HG03025 (cell line): ENCODE measurements around the gene RSPH1.

Experiments
- ATAC-seq: cut with Tn5 transposase; IDR thresholded peaks from one replicate; pipeline ENCODE4 v1.9.1; 2021; ENCODE audit warnings: mild to moderate bottlenecking, moderate library complexity; ENCODE audit not compliant: unreplicated experiment, low FRiP score

Gene RSPH1

DNA sequence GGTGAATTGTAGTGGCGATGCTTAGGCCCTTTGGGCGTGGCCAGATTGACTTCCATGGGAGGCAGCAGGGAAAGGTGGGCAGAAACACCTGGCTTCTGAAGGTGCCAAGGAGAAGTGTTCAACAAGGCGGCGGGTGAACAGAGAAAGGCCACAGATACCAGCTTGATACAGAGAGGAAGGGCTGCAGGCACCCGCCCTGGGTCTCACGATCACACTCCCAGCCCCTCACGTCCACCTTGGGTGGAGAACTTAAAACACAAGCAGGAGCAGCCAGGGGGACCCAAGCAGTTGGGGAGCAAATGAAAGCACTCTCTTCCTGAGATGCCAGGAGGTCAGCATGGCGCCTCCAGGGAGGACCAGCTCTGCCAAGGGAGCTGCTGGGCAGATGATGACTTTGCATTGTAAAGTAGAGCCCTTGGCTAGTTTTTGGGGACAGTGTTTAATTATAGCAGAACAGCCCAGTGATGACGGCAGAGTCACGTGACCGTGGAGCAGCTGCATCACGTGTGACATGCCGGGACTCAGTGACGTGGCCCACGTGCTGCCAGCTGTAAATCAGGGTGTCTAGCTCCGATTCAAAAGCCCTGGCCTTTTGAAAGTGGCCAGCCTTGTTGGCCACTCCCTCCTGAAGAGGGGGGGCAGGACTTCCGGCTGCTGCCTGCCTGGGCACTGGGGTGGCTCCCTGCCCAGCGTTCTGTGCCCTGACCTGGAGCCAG, 36.6 kb upstream of the RSPH1 start:
- no peak for ATAC-seq

DNA sequence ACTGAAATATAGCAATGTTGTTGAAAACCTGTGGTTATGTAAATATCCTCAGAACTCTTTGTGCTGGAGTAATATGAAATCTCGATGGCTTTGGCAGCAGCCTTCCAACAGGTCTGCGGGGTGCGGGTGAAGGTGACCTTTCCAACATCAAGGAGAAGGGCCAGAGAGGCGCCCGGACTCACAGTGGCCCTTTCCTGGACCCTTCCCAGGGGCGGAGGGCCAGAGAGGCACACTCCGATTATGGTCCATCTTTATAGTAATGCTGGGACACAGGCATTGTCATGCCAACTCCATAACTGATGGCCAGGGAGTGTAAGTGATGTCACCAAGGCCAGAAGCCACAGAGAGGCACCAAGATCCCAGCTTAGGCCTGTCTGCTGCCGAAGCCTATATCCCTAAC, 35.7 kb upstream of the RSPH1 start:
- ATAC-seq: no peak

DNA sequence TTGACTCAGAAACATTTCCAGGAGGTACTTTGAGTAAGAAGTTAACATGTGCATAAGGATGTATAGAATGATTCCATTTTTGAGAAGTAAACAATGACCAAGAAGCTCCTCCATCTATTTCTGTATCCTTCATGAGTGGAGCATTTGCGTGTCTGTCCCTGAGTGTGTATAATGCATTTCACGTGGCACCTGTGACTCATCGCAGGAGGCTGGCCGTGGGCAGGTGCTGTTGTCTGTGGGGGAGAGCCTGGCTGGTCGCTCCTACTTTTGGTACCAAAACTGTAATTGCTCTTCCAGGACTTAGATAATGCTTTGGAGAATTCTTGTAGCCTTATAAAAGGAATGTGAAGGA, 34.1 kb upstream of the RSPH1 start:
- no peak for ATAC-seq

DNA sequence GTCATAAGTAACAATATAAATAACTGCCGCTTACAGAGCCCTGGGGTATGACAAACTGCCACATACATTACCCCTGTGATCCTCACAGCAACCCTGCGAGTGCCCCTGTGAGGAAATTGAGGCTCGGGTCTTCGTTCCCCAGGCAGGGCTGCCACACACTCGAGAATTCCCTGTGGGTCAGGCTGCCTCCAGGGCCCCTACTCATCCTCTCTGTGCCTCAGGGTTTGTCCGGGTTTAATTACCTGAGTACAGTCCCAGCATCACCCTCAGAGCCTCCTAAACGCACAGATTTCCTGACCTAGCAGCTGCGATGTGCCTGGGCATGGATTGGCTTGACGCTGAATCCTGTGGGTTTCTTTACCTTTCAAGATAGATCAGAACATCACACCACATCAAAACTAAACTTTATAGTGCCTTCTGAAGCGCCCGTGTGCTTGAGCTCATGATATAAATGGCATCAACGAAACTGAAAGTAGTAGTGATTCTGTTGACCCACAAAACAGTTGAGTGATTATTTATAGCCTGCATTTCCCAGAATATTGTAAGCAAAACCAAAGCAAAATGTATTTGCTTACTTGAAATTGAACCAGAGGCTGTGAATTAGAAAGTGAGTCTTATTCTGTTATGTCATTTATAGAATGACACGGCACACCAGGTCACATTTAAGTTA, 31.6 kb upstream of the RSPH1 start:
- ATAC-seq: no peak

DNA sequence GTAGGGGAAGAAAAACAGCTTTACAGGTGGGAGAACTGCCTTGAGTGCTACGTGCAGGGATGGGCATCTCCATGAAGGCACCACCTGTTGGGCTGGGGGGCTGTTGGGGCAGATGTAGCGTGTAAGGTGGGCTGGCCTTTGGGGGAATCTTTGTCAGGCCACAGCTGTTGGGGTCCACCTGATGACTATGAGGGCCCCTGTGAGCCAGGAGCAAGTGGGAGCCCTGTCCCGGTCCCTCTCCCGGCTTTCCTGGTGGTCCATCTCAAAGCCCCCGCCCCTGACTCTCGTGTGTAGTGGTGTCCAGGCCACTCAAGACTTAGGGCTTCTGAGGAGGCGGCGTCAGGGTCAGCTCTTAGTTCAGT, 31.1 kb upstream of the RSPH1 start:
- no peak for ATAC-seq

DNA sequence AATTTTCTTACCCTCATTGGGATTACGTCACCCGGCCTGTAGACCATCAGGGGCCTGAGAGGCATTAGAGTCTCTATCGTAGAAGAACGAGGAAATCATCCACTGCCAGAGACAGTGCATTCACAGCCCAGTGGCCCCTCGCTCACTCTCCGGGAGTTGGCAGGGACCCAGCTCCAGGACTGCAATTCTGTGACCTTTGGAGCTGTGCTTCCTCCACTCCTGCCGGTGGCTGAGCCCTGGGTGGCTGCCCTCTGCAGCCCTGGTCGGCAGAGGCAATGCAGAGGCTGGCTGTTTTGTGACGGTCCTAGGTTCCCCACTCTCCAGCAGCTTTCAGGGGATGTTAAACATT, 30.3 kb upstream of the RSPH1 start:
- ATAC-seq: no peak

DNA sequence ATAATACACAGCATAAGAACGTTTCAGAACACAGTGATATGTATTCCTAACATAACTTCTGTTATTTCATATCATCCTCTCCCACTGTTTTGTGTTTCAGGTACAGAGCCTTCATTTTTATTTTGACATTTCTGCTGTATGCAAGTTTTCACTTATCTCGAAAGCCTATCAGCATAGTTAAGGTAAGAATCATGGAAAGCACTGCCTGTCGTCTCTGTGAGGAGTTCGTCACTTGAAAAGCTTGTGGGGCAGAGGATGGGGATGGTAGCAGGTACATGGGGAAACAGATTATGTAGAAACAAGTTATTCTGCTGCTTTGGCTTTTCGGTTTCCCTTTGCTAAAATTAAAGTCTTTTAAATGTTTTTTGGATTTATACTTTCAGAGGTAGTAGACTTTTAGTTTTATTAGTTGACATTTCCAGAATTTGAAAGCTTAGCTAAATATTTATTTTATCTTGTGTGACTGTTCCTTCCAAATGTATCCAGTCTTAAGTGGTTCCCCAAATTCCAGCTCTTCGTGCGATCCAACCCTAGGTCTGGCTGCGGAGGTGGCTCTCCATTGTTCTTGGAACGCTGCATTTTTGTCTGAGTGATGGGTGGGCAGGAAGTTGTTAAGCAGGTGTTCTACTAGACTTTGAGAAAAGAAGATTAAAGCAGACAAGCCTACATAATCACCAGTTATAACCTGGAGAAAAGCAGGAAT, 29.8 kb upstream of the RSPH1 start:
- no peak for ATAC-seq

DNA sequence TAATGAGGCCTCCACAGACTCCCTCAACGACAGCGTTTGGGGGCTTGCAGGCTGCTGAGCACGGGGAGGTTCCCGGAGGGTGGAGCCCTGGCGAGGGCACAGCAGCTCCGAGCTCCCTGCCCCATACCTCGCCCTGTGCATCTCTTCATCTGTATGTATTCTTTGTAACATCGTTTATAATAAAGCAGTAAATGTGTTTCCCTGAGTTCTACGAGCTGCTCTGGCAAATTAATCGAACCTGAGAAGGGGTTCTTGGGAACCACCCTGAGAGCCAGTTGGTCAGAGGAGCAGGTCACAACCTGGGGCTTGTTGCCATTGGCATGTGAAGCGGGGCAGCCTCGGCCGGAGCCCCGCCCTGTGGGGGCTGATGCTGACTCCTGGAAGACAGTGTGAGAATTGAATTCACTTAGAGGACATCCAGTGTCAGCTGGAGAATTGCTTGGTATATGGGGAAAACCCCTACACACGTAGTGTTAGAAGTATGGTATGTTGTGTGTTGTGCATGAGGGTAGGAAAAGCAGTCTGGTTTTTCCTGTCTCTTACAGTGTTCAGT, 29.1 kb upstream of the RSPH1 start:
- ATAC-seq: no peak

DNA sequence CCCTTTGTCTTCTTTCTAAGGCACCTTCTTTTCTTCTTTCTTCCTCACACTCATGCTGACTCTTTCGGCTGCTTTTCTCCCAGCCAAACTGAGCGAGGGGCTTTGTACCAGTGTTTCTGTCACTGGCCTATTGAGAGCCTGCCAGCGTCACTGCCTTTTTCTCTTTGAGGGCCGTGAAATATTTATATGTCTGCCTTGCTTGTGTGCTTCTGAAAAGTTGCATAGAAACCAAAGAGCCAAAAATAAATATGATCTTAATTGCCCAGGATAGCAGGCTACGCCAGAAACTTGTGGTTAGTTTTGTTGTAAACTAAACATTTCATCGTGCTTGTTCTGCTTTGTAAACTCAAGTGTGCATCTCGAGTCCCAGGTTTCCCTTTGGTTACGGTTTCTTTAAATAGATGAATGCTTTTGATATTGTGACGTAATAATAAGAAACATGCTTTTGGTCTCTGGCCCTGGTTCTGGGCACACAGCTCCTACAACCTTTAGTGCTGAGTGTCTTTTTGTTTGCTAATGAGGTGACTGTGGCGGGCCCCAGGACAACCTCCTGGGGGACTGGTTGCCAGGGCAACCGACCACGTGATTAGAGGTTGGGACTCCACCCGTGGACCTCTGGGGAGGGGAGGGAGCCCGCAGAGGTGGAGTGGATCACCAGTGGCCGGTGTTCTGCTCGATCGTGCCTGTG, 28.5 kb upstream of the RSPH1 start:
- peak; percentile 53 for ATAC-seq

DNA sequence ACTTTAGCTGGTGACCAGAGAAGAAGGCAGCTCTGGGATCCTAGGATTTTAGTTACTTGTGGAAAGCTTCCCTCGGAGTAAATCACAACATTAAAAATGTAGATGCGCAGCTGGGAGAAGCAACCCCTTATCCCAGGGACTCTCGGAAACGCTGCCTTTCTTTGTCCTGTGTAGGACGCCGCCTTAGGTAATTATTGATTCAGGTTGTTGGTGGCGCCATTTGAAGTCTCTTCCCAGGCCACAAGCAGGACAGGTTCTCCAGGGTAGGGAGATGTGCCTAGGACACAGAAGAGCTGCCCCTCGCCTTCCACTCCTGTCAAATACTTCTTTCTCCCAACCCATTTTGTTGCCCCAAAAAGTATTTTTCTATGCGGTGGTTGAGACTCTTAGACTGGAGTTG, 27.9 kb upstream of the RSPH1 start:
- no peak for ATAC-seq

DNA sequence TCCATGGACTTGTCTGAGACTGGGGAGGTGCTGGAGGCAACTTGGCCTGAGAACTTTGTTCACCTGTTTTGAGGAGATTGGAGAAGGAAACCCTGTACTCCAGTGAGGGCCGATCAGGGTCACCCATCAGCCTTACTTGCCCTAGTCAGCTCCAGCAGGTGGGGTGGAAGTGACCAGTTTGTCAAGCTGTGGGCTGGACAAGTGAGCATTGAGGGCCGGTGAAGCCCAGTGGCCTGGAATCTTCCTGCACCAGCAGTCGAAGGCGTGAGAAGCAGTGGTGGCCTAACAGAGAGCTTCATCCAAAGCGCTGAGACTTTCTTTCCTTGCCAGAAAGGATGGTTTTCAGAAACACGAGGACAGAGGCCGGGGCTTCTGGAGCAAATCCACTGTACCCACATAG, 27.2 kb upstream of the RSPH1 start:
- no peak for ATAC-seq

DNA sequence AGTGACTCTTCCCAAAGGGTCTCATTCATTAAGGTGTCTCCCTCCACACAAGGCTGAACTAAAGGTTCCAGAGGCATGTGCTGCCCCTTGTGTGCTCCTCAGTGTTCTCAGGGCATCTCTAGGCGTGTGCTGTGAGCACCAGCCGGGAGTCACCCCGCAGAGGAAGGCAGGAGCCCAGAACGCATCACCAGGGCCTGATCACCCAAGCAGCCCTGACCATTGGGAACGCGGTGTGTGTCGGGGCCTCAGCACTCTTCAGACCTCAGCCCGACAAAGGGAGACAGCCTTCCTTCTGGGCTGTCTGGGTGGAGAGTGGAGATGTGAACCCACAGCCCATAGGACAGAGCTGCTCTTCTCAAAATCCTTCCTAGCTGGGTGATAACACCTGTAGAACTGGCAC, 26.7 kb upstream of the RSPH1 start:
- ATAC-seq: no peak

DNA sequence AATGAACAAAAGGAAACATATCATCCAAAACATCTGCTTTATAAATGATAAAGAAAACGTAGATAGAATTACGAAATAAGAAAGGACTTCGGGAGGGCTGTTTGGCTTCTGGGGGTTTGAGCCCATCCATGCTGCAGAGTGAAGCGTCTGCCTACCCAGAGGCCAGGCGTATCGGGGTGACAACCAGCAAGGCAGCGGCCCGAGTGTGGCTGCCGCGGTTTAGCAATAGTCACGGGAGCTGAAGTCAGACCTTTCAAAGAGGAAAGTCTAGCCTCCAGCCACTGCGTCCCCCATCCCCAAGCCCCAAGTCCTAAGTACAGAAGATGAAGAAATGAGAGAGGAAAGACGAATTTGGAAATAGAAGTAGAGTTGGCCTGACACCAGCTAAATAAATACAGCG, 26.2 kb upstream of the RSPH1 start:
- no peak for ATAC-seq

DNA sequence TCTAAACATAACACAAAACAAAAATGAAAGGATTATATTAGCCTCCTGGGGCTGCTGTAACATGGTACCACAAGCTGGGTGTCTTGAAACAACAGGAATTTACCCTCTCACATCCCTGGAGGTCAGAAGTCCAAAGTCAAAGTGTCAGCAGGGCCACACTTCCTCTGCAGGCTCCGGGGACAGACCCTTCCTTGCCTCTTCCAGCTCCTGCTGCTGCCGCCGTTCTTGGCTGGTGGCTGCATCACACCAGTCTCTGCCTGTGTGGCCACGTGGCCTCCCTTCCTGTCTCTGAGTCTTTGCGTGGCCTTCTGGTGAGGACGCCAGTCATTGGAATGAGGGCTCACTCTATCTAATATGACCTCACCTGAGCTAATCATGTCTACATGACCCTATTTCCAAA, 25.8 kb upstream of the RSPH1 start:
- no peak for ATAC-seq

DNA sequence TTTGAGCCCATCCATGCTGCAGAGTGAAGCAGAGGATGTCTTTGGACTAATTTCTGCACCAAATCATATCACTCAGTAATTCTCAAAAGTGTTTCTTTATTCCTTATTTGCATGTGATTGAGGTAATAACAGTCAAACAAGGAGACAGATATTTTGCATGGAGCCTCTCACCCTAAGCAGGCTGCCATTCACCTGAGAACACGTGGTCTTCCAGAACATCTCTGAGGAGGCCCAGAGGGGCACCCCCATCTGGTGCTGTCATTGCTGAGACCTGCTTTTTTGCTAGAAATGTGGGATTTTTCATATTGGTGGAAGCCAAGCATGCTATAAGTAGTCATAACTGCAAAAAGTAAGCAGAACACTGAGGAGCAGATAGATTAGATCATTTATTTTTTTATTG, 25.4 kb upstream of the RSPH1 start:
- ATAC-seq: no peak

DNA sequence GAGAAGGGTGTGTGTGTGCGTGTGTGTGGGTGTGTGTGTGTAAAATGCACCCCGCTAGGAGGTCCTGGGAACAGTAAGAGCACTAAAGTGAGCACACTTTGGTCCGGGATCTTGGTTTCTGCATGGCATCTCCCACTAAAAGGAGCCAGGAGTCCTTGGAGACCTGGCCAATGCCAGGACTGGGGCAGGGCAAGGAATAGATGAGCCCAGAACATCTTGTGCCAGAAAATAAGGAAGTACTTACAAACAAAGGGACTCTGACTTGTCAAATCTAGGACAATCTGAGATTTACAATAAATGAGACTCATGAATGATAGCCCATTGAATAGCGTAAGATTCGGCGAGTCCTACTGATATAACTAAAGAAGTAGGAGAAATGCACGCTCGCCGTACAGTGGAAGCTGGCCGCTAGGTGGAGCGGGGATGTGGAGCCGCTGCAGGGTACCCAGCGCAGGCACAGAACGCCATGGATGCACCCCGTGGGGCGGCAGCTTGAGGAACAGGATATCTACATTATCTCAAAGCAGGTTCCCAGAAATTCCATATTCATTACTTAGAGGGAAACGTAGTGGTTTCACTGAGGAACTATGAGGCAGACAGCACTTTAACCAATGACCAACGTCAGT, 24.7 kb upstream of the RSPH1 start:
- no peak for ATAC-seq

DNA sequence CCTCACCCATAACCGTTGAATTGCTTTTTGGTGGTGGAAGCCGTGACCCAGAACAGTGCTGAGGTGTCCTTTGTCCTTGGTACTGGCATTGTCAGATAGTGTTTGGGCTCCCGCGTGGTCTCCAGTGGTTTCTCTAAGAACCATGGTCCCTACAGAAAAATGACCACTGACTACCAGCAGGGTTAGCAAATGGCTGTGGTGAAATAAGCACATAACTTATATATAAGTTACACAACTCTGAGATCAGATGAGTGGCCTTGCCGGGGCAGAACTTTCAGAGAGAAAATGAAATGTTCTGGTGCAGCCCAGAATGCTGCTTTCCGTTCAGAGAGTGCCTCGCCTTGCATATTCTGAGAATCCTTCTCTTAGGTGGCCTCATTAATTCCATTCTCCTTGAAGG, 22.6 kb upstream of the RSPH1 start:
- no peak for ATAC-seq

DNA sequence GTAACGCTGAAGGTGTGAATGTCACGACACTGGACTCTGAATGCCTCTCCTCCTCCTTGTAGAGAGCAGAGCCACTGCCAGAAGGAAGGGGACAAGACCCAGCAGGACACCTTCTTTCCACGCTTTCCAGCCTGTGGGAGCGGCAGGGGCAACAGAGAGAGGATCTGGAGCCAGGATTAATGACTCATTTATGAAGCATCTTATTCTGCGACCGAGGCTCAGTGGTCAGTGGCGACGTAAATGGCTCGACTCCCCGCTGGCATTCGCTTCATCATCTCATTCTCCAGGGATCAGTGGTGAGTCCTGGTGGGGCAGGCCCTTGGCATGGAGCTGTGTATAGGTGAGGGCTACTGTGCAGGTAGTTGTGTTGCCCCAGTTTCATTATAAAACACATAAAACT, 22.2 kb upstream of the RSPH1 start:
- ATAC-seq: no peak

DNA sequence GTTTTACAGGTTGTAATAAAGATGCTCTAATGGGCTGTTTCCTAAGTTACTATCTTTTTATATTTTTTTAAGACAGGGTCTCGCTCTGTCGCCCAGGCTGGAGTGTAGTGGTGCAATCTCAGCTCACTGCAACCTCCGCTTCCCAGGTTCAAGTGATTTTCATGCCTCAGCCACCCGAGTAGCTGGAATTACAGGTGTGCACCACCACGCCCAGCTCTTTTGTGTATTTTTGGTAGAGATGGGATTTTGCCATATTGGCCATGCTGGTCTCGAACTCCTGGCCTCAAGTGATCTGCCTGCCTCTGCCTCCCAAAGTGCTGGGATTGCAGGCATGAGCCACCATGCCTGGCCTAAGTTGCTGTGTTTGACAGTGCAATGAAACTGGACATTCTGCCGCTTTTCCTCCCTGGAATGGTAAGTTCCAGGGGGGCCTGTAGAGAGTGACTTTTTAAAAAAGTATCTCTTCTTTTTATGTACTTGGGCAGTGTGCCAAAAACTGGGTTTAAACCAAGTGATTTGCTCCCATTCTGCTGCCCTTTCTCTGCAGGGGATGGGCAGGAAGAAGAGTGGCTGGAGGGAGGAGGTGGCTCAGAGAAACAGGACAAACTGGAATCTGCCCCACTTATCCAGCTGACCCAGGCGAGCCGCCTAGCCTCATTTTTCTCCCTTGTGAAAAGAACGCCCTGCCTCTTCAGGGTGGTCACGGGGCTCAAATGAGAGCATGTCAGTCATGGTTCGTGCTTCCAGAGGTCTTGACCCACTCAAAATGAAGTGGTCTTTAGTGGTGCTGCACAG, 19.9 kb upstream of the RSPH1 start:
- no peak for ATAC-seq

DNA sequence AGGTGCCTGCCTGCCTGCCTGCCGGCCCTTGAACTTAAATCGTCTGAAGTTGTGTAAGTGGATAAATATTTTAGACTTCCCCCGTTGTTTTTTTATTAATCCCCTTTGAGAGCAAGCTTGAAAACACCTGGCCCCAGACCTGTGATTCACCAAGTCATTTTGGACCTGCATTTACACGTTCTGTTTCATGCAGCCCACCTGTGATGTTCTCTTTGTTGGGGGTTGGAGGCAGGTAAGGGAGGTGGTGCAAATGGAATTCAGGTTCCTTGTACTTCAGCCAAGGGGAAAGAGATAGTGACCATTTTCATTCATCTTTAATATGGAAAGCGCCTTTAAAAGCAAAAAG, 18.8 kb upstream of the RSPH1 start:
- no peak for ATAC-seq
